RPMI8226 (cell line): ENCODE results near the gene SPATA6L.
A peak's percentile ranks its signal among the peaks of the same experiment; 100 is the strongest.

Source experiments
- DNase-seq: peaks from one replicate; pipeline ENCODE4 v3.0.0-alpha.2; 2015

The SPATA6L gene, protein sequence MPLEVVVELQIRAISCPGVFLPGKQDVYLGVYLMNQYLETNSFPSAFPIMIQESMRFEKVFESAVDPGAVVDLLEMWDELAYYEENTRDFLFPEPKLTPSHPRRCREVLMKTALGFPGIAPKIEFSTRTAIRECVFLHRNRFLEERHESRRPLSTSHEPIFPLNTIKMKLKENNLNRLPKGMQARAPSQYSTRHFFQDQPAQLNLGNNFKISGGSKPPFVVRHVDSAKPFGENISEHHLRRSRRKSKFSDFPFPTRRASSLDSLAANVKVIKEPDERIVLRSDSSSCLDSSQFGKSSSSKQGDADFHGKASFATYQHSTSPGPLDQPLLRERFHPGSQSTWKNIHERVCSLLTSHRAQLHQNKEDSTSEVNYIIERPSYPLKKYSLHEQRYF

DNA sequence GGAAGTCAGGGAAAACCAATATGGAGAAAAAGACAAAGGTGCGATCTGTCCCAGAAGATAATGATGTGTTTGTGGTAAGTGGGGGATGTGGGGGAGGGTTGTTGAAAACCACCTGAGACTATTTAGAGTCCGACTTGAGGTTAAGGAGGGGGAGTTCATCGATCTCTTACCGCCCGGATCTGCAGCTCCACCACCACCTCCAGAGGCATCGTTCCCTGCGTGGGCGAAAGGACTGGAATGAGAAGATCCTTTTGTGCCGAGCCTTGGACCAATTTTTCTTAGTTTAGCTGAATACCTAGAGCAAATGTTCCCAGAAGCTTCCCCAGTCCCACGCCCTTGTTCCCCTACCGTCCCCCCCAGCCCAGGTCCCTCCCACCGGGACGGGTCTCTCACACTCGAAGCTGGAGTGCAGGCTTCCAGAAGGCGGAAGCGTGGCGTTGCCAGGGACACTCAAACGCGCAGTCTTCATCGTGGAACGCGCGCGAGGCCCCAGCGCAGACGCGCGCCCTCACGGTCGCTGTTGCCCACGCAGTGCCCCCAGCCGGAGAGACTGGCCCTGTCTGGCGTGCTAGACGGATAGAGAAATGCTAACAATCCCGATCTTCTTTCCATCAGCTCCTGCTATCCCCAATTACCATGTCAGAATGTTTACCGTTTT, at the start of gene SPATA6L:
TSS of gene SPATA6L (minus strand) at position 439 of the 658 bp plus-strand sequence. CDS start at position 209, 230 bp downstream.
- DNase-seq, result peak; percentile 57

DNA sequence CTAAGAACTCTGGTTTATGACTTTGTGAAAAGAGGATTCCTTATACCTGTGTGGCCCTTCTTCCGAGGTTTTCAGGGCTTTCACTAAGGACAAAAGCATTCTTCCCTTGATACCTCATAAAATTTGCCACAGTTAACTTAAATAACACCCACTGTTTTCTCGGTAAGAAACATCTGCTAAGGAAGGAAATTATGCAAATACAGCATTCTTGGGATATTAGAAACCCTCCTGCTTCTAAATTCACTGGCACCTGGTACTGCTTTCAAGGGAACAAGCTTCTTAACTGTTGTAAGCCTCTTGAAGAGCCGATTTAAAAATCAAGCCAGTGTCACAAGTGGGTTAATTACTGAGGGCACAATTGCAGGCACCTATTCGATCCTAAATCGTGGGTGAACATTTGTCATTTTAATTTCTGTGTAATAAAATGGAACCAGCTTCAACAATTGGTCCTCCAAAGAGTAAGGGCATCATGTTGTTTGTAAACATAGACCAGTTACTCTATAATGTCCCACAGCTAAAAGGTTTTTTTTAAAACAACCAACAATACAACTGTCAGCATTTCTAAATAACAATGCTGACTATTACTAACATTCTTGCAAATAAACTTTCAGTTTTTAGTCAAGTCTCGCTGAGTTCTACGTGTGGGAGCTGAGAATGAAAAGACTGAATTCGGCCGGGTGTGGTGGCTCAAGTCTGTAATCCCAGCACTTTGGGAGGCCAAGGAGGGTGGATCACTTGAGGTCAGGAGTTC, 48.2 kb upstream of the SPATA6L start:
- no peak for DNase-seq

DNA sequence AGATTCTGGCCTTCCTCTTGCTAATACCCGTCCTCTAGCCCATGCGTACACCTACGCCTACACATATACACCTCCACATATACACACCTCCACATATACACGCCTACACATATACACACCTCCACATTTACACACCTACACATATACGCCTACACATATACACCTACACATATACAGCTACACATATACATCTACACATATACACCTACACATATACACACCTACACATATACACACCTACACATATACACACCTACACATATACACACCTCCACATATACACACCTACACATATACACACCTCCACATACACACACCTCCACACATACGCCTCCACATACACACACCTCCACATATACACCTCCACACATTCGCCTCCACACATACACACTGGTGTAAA, 47.6 kb upstream of the SPATA6L start:
- DNase-seq, result no peak

DNA sequence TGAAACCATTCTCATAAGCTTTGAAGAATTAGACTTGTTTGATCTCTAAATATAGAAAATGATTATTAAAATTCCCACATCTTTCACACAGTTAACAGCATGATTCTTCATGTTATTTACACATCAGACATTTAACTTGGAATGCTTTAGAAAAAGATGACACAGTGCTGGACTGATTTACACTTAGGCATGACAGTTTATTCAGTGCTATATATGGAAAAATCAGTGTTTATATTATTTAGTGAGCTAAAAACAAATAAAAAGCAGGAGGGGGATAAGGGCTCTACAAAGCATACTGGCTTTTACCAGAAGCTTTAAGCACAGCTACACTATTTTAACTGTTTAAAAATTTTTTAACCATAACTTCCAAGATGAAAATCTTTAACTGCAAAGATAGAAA, 43.1 kb upstream of the SPATA6L start:
- DNase-seq, result no peak

DNA sequence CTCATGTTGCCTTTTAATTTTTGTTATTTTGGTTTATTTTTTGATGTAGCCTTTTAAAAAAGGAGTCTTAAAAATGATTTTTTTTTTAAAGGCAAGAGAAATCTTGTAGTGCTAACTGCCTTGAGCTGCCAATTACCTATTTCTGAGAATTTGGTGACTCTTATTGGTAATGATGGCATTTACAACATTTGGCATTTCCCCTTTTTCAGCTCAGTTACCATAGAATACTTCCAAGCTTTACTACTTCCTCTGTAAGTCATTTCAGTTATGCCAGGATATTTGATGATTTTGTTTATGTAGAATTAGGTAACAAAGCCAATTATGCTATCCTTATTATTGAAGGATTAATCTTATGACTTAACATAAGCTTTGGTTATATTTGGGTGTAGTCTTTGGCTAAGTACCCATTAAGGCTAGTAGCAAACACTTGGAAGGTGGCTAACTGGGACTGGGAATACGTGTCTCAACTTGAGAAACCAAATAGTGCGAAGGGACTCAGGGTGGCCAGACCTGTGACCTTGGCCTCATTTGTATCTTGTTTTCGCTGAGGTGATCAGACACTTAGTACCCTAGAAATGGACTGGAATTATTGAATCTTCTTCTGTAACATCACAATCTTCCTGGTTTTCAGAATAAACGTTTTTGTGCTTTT, 40.8 kb upstream of the SPATA6L start:
- no peak for DNase-seq

DNA sequence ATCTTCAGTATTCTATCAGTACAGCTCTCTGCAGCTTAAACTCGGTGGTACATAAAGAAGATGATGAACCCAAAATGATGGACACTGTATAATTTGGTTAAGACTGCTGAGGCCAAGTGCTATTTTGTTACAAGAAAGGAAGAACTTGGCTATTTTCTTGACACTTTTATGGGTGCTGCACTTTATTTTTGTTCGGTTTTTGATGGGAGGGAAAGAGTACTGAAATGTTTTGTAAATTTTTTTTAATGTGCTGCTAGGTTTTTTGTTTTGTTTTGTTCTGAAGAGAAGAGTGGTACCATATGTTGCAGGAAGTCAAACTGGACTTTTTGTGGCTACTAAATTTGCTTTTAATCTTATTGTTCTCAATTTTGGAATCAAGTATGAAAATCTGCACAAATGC, 39.7 kb upstream of the SPATA6L start:
- DNase-seq, result no peak

DNA sequence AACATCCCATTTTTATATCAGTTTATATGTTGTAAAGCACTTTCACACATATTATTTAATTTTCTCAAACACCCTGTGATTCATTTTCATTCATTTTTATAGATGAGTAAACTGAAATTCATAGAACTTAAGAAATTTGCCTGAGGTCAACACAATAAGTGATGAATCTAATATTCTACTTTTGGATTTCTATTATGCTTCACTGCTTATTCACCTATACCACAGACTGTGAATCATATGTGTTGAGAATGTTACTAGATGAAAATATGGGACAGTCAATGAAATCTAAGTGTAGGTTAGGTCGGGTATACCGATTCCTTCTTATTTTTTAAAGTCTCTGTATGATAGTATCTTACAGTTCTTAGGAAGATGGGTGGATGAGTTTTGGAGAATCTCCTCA, 37.8 kb upstream of the SPATA6L start:
- no peak for DNase-seq

DNA sequence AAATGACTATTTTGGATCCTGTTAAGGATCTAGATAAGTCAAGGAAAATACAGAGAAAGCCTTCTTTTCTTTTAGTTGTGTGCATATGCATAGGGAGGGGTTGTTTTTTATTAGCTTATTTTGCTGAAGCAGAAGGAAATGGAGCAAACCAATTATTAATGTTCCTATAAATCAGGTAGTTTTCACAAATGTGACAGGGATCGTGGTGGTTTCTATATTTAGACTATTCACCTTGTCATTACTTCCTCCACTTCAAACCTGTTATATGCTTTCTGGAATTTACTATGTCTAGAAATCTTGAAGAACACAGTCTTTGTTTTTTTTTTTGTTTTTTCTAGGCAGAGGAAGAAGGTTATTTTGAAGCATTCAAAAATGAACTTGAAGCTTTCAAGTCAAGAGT, 35.2 kb upstream of the SPATA6L start:
- no peak for DNase-seq

DNA sequence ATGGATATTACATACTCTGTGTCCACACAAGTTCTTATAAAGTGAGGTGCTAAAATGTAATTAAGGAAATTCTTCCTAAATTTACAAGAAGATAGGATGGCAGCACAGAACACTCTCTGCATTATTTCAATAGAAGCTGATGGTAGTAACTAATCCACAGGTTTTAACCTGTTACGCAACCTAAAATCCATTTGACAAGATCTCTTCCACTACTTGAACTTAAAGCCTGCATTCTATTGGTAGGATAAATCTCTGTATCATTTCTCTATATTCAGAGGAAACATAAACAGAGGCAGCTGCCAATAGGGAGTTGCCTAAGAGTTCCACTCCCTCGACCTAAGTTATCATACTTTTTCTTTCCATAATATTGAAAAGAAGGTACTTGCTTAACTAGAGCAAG, 34.7 kb upstream of the SPATA6L start:
- DNase-seq, result no peak

DNA sequence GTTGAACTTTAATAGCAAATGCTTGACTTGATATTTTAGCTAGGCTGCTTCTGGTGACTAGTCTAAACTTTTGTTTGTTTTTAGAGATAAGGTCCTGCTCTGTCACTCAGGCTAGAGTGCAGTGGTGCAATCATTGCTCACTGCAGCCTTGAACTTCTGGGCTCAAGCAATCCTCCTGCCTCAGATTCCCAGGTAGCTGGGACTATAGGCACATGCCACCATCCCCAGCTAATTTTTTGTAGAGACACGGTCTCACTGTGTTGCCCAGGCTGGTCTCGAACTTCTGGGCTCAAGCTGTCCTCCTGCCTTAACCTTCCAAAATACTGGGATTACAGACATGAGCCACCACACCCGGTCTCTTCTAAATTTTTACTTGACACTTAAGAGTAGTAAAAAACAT, 33.8 kb upstream of the SPATA6L start:
- DNase-seq, result no peak

DNA sequence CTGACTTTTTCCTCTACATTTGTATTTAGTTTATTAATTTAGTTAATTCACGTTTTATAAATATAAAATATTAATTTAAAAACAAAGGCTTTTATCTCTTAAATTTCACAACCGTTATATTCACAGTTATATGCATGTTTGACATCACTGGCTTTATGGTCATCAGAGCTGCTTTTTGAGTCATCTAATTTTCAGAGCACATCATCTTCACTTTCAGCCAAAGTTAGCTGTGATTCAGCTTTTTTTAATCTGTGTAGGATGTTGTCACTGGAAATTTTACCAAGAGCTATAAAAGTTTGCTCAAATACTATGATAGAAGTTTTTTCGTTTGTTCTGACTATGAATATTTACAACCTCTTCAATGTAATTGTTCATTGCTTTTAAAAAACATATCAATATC, 25.5 kb upstream of the SPATA6L start:
- DNase-seq, result no peak

DNA sequence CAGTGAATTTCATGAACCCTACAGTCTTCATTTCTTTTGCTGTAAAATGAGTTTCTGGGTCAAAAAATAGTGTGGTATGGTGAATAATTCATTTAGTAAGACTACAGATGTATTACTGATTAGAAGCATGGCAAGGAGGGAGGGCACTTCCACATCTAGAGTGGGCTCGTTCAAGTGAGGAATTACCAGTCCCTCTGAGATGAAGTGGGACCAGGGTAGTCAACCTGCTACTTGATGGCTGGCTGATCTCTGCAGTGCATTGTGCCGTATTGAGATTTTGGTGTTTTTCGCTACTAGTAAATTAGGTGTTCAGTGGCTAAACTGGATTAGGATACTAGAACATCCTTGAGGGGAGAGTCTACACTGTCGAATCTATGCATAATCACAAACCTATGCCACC, 23.9 kb upstream of the SPATA6L start:
- no peak for DNase-seq

DNA sequence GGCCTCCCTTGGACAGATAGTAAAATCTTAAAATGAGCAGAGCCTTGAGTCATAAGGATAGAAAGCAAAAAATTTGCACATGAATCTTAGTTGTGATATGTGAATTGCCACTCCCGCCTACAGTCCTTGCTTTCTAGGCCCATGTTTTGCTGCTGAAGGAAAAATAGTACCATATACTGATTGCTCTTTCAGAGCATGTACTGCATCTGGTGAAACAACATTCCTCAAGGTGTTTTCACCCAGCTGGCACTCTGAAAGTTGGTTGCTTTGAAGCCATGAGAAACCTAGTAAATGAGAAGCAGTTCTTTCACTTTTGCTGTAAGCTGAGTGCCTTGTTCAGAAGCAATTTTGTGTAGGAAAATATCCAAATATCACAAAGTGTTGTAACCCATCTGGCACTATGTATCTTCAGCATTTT, 23.4 kb upstream of the SPATA6L start:
- DNase-seq, result no peak

DNA sequence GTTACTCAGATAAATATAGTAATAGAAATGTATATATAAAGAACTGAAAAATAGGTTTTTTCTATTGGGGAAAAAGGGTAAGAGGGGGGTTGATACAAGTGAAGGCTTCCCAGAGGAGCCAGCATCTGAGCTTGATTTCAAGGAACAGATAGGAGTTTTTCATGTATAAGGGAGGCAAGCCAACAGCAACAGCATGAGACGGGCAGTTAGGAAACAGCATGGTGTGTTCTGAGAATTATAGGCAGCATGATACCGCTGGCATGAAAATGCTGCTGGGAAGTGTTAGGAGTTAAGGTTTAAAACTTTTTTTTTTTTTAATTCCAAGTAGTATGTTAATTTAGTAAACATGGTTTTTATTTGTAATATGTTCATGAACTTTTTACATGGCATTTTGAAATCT, 22.7 kb upstream of the SPATA6L start:
- no peak for DNase-seq

DNA sequence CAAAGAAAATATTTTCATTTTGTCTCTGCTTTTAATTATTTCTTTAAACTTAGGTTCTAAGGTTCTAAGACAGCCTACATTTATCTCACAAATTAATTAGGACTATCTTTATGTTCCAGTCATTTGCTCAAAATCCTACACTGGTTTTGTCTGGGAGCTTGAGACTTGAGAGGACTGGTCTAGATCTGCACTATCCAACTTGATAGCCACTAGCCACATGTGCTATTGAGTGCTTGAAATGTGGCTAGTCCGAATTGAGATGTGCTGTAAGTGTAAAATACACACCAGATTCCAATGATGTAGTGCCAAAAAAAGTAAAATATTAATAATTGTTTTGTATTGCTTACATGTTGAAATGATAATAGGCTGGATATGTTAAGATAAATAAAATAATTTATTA, 20.3 kb upstream of the SPATA6L start:
- no peak for DNase-seq

DNA sequence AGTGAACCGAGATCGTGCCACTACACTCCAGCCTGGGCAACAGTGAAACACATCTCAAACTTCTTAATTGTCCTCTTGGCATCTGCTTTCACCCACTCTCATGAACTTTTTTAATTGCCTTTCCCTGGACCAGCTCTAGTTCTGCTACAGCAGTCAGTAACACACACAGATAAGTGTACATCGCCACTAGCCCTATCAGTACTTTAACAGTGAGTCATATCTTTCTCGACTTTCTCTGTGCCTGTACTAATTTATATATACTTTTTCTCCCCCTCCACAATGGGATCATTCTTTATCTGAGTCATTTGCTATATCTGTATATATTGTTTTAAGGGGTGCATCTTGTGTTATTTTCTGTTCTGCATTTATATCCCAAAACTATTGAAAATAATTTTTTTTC, 19.8 kb upstream of the SPATA6L start:
- DNase-seq, result no peak

DNA sequence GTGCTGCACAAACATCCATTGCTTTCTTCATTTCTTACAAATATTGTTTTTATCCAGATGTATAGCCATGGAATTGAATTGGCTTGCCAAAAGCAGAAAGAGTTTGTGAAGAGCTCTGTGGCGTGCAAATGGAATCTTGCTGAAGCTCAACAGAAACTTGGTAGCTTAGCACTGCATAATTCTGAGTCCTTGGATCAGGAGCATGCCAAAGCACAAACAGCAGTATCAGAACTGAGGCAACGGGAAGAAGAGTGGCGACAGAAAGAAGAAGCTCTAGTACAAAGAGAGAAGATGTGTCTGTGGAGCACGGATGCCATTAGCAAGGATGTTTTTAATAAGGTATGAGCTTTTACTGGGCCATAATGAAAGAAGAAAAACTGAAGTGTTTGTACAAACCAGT, 18.5 kb upstream of the SPATA6L start:
- no peak for DNase-seq

DNA sequence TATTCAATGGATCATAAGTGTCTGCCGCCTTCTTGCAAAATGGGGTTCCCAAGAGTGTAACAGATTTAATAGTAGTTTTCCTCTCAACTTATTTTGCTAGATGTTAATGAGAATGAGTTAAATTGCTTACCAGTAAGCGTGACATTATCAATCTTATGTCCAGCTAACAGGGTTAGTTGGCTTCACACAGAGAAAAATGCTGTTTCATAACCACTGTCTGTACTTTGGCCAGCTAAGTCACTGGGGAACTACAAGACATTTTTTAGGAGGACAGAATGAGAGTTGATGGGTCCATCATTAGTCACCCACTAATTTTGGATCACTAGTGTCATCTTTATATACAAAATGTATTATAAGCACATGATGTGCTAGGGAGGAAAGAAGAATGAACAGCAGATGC, 14.5 kb upstream of the SPATA6L start:
- DNase-seq, result no peak

DNA sequence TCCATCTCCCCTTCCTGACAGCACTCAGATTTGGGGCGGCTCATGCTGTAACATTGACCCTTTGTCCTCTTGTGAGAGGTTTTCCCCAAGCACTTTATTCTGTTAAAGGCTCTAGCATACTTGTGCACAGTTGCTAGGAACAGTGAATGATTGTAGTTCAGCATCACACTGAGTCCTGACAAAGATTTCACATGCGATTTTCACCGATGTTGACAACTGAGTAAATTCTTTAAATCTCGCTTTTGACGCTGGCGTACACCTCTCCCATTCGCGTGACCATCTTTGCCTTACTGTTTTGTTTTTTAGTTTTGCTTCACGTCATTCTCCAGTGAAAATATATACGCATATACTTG, 13.9 kb upstream of the SPATA6L start:
- peak; percentile 31 for DNase-seq

DNA sequence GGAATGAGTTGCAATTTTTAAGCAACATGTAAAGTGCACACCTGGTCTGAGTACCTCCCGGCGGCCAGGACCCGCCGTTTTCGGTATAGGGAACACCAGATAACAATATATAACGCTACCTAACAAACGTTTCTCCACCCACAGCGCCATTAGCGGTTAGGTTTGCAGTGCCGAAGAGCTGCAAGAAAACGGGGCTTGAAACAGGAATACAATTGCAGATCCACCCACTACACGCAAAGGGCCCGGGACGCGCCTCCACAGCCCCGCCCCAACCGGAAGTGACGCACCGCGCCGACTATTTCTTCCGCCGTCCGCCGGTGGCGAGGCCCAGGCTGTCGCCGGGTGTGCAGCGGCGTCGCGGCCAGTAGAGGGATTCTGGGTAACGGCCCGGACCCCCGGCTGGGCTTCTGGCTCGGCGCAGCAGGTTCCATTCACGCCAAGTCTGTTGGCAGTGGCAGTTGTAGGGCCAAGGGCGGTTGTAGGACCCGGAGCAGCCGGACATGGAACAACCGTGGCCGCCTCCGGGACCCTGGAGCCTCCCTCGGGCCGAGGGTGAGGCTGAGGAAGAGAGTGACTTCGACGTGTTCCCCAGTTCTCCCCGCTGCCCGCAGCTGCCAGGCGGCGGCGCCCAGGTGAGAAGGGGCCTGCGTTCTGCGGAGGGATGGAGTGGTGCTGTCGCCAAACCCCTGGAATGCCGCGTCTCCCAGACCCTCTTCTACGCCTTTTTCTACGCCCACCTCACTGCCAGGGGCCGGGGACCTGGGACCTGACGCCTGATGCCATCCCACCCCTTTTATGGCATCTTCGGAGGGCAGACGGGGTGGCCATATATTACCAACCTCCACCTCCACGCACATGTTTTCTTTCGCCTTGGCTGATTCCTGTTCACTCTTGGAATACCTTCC, 13.2 kb upstream of the SPATA6L start, which contains the start of gene CDC37L1:
TSS of gene CDC37L1 (plus strand) at position 302 of the 905 bp plus-strand sequence. CDS start at position 501, 199 bp downstream.
- peak; percentile 96 for DNase-seq

DNA sequence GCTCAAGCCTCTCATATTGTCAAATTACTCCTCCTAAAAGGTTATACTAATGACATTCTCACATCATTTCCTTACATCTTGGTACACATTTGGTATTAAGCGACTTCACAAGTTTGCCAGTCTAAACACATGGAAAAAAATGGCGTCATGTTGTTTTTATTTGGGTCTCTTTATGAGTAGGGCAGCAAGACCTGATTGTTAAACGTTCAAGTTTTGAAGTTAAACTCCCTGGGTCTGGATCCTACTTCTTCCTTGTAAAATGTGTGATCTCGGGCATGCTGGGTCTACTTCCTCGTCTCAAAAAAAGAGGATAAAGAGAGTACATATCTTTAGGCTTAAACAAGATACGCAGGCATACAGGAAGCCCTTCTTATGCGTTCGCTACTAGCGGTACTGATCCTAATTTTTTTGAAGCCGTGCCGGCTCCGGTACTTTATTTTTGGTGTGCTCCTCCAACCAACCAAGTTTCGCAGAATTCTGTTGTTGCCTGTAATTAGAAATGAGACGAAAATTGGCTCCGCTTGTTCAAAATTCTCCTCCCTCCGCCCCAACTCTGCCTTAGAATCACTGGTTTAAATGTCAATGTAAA, 12.5 kb upstream of the SPATA6L start:
- DNase-seq, result no peak

DNA sequence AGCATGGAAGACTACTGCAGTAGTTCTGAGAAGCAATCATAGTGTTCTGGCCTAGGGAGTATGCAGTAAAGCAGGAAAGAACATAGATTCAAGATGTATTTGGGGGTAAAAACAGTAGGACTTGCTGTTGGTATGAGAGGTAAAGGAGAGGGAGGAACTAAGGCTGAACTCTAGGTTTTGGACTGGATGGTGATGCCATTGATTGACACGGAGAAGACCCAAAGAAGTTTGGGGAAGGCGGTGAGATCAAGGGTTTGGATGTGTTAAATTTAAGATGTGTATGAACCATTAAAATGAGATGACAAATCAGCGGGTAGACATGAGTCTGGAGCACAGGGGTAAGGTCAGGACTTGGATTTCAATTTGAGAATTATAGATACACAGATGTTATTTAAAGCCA, 11.1 kb upstream of the SPATA6L start:
- no peak for DNase-seq
